Glutamatergic neuron (in vitro differentiated cells): ENCODE results near the gene HDAC8. TPM values are rescaled to one million over a fixed set of nuclear protein-coding genes. Genes with fewer than 3 reads are reported as not detected.

Source experiments
- DNase-seq: peaks from one replicate; pipeline ENCODE4 v3.0.0; 2022
- H3K27ac Mint-ChIP-seq: one replicate; pipeline ENCODE4 v1.8.0; 2020; ENCODE audit warnings: mild to moderate bottlenecking, mixed read lengths, inconsistent platforms; ENCODE audit not compliant: unreplicated experiment
- H3K27me3 Mint-ChIP-seq: one replicate; pipeline ENCODE4 v1.8.0; 2020; ENCODE audit warnings: mild to moderate bottlenecking, moderate library complexity, mixed read lengths, inconsistent platforms; ENCODE audit not compliant: unreplicated experiment
- H3K36me3 Mint-ChIP-seq: one replicate; pipeline ENCODE4 v1.8.0; 2020; ENCODE audit warnings: mild to moderate bottlenecking, mixed read lengths, inconsistent platforms; ENCODE audit not compliant: unreplicated experiment
- H3K4me1 Mint-ChIP-seq: one replicate; pipeline ENCODE4 v1.8.0; 2020; ENCODE audit warnings: mild to moderate bottlenecking, low read depth, mixed read lengths, inconsistent platforms; ENCODE audit not compliant: unreplicated experiment
- H3K4me3 Mint-ChIP-seq: one replicate; pipeline ENCODE4 v1.8.0; 2020; ENCODE audit warnings: mild to moderate bottlenecking, mixed read lengths, inconsistent platforms; ENCODE audit not compliant: unreplicated experiment
- H3K9me3 Mint-ChIP-seq: one replicate; pipeline ENCODE4 v1.8.0; 2020; ENCODE audit warnings: mild to moderate bottlenecking, moderate library complexity, mixed read lengths, inconsistent platforms; ENCODE audit not compliant: unreplicated experiment
- total RNA-seq: library from RNA; stranded (reverse); fragmentation: NEBNext Ultra II Directional; extraction: Animal tissue kit (Norgen Biotek cat#: 25700); gene quantifications from one replicate; pipeline ENCODE4 v1.2.1, GENCODE V29; 2021; ENCODE audit not compliant: unreplicated experiment
- TF ChIP-seq, protein P1 (sequence below): fragments of 200-600 bp; sonication (generic); IDR thresholded peaks from one replicate; pipeline ENCODE4 v1.5.0; 2021; ENCODE audit not compliant: partially characterized antibody, unreplicated experiment

Gene HDAC8
- total RNA-seq, 1 donor from 2014 or later, result 49.0 TPM

- H3K36me3 Mint-ChIP-seq, result no peaks in the 10 kb centered on the region
- TF ChIP-seq, protein P1, sequence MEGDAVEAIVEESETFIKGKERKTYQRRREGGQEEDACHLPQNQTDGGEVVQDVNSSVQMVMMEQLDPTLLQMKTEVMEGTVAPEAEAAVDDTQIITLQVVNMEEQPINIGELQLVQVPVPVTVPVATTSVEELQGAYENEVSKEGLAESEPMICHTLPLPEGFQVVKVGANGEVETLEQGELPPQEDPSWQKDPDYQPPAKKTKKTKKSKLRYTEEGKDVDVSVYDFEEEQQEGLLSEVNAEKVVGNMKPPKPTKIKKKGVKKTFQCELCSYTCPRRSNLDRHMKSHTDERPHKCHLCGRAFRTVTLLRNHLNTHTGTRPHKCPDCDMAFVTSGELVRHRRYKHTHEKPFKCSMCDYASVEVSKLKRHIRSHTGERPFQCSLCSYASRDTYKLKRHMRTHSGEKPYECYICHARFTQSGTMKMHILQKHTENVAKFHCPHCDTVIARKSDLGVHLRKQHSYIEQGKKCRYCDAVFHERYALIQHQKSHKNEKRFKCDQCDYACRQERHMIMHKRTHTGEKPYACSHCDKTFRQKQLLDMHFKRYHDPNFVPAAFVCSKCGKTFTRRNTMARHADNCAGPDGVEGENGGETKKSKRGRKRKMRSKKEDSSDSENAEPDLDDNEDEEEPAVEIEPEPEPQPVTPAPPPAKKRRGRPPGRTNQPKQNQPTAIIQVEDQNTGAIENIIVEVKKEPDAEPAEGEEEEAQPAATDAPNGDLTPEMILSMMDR, result no peak
- peaks cover 14% of the 10 kb centered on the region for H3K27me3 Mint-ChIP-seq
- no peak for DNase-seq
- H3K4me3 Mint-ChIP-seq, result peak overlapping the region; percentile 80
- H3K4me1 Mint-ChIP-seq, result peaks cover 10% of the 10 kb centered on the region
- peak overlapping the region; percentile 91 for H3K27ac Mint-ChIP-seq
- H3K9me3 Mint-ChIP-seq, result peaks cover 6% of the 10 kb centered on the region
These were observed 263.2 kb downstream of the HDAC8 start for GRCh38 chrX:72309297-72310071.

GRCh38 chrX:72308566-72309296, 263.9 kb downstream of the HDAC8 start:
- no peaks in the 10 kb centered on the region for H3K36me3 Mint-ChIP-seq
- peaks cover 6% of the 10 kb centered on the region for H3K9me3 Mint-ChIP-seq
- H3K27me3 Mint-ChIP-seq, result peaks cover 15% of the 10 kb centered on the region
- peak; percentile 85 for DNase-seq
- H3K27ac Mint-ChIP-seq, result peak overlapping the region; percentile 91
- peaks cover 11% of the 10 kb centered on the region for H3K4me1 Mint-ChIP-seq
- TF ChIP-seq, protein P1, result no peak
- H3K4me3 Mint-ChIP-seq, result peak overlapping the region; percentile 80

DNA sequence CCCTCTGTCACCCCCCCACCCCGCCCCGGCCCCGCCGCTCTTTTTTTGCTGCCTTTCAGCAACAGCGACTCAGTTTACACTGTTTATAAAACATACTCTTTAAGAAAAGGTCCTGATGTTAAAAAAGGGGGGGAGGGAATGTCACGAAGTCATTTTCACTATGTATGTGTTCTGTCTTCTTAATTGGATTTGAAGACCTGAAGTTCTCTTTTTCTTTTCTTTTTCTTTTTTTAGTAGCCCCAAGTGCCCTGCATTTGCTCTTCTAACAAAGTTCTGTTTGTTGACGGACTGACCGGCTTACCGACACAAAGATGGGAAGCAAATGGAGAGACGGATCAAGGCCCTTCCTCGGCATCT, 264.5 kb downstream of the HDAC8 start:
- Mint-ChIP-seq H3K4me3 (peak overlapping the region; percentile 80), H3K9me3 (peaks cover 4% of the 10 kb centered on the region), H3K4me1 (peaks cover 9% of the 10 kb centered on the region), H3K27me3 (peaks cover 15% of the 10 kb centered on the region), H3K27ac (peak overlapping the region; percentile 91), H3K36me3 (no peaks in the 10 kb centered on the region)
- TF ChIP-seq, protein P1, result no peak
- DNase-seq, result no peak

- TF ChIP-seq, protein P1, result no peak
- no peak for DNase-seq
- Mint-ChIP-seq H3K4me1 (peaks cover 9% of the 10 kb centered on the region), H3K27me3 (peaks cover 16% of the 10 kb centered on the region), H3K4me3 (peak overlapping the region; percentile 83), H3K9me3 (peaks cover 6% of the 10 kb centered on the region), H3K27ac (peak overlapping the region; percentile 77), H3K36me3 (peaks cover under 1% of the 10 kb centered on the region)
These were observed 265.0 kb downstream of the HDAC8 start for GRCh38 chrX:72307646-72308051.
